PC-3 (cell line): Measurements from ENCODE around the gene DOCK10.

Experiments used
- CTCF ChIP-seq: fragments of 300-600 bp; sonication (generic); conservative IDR thresholded peaks from 2 replicates; pipeline ENCODE4 v1.5.1; 2017; ENCODE audit warnings: antibody characterized with exemption, low read depth, mild to moderate bottlenecking, low read length
- EZH2 ChIP-seq: fragments of 300-600 bp; sonication (generic); IDR thresholded peaks from one replicate; pipeline ENCODE4 v1.6.1; 2017; ENCODE audit warnings: antibody characterized with exemption, mild to moderate bottlenecking, low read length; ENCODE audit not compliant: unreplicated experiment

GRCh38 chr2:224778474-224778877 lies 263.8 kb downstream of the DOCK10 start:
- TF ChIP-seq CTCF (peak; percentile 89), EZH2 (no peak)
